ENCODE data around the gene GSTM4.
"Not testable (repeated sequence)": the region's sequence is repeated elsewhere in the genome, so short reads cannot be mapped to it uniquely, and the experiment has no call there.

Gene GSTM4

GRCh38 chr1:109660691-109661026 lies 4.8 kb downstream of the GSTM4 start:
- not testable (repeated sequence) for FAIRE-seq; DNase-seq (ENCODE audit: insufficient read length, low spot score)

- DNase-seq (ENCODE audit: insufficient read length, low spot score) (no peak), FAIRE-seq (no peak)
Observed at GRCh38 chr1:109661391-109661790, 5.5 kb downstream of the GSTM4 start.

GRCh38 chr1:109664671-109665070 lies 8.8 kb downstream of the GSTM4 start:
- FAIRE-seq, result no peak

GRCh38 chr1:109667452-109668122 lies 11.7 kb downstream of the GSTM4 start, which contains the start of gene GSTM2:
Gene GSTM2 (plus strand): TSS chr1:109668057. CDS start chr1:109668116, 59 bp downstream.
- peak; percentile 65 for DNase-seq (ENCODE audit: insufficient read length, low spot score)
- no peak for FAIRE-seq

More at GRCh38 chr1:109664671-109665070, 8.8 kb downstream of the GSTM4 start:
- no peak for DNase-seq (ENCODE audit: insufficient read length, low spot score)

- FAIRE-seq (no peak), DNase-seq (ENCODE audit: insufficient read length, low spot score) (no peak)
Observed at GRCh38 chr1:109668123-109668775, 12.3 kb downstream of the GSTM4 start.

- FAIRE-seq (no peak), DNase-seq (ENCODE audit: insufficient read length, low spot score) (no peak)
Observed at GRCh38 chr1:109669246-109669948, 13.5 kb downstream of the GSTM4 start.

- not testable (repeated sequence) for FAIRE-seq; DNase-seq (ENCODE audit: insufficient read length, low spot score)
Observed at GRCh38 chr1:109669949-109670302, 14.0 kb downstream of the GSTM4 start.

GRCh38 chr1:109671067-109671466 lies 15.2 kb downstream of the GSTM4 start:
- no peak for FAIRE-seq
- DNase-seq (ENCODE audit: insufficient read length, low spot score), result no peak

- not testable (repeated sequence) for FAIRE-seq; DNase-seq (ENCODE audit: insufficient read length, low spot score)
Observed at GRCh38 chr1:109673861-109674260, 18.0 kb downstream of the GSTM4 start.

- not testable (repeated sequence) for DNase-seq (ENCODE audit: insufficient read length, low spot score); FAIRE-seq
Observed at GRCh38 chr1:109676683-109677381, 20.9 kb downstream of the GSTM4 start.

GRCh38 chr1:109677459-109677858 lies 21.6 kb downstream of the GSTM4 start:
- no peak for FAIRE-seq
- no peak for DNase-seq (ENCODE audit: insufficient read length, low spot score)

GRCh38 chr1:109678637-109679036 lies 22.7 kb downstream of the GSTM4 start:
- not testable (repeated sequence) for DNase-seq (ENCODE audit: insufficient read length, low spot score); FAIRE-seq

GRCh38 chr1:109684777-109685176 lies 28.9 kb downstream of the GSTM4 start:
- not testable (repeated sequence) for DNase-seq (ENCODE audit: insufficient read length, low spot score); FAIRE-seq

- not testable (repeated sequence) for DNase-seq (ENCODE audit: insufficient read length, low spot score); FAIRE-seq
Observed at GRCh38 chr1:109685399-109685798, 29.5 kb downstream of the GSTM4 start.

- DNase-seq (ENCODE audit: insufficient read length, low spot score), result not testable (repeated sequence)
Observed at GRCh38 chr1:109685890-109686289, 30.0 kb downstream of the GSTM4 start.

GRCh38 chr1:109687109-109687508 lies 31.2 kb downstream of the GSTM4 start:
- DNase-seq (ENCODE audit: insufficient read length, low spot score); FAIRE-seq: not testable (repeated sequence)

More at GRCh38 chr1:109685890-109686289, 30.0 kb downstream of the GSTM4 start:
- not testable (repeated sequence) for FAIRE-seq

GRCh38 chr1:109687641-109688499 lies 32.0 kb downstream of the GSTM4 start, which contains the start of gene GSTM1:
Gene GSTM1 (plus strand): TSS chr1:109687817. CDS start chr1:109687874, 57 bp downstream.
- peak; percentile 95 for FAIRE-seq
- DNase-seq (ENCODE audit: insufficient read length, low spot score), result peak; percentile 72

GRCh38 chr1:109689844-109690405 lies 34.0 kb downstream of the GSTM4 start:
- FAIRE-seq (no peak), DNase-seq (ENCODE audit: insufficient read length, low spot score) (no peak)

- FAIRE-seq (no peak), DNase-seq (ENCODE audit: insufficient read length, low spot score) (no peak)
Observed at GRCh38 chr1:109691759-109692158, 35.9 kb downstream of the GSTM4 start.

All from GM19239 (cell line).